ENCODE measurements around the gene PCSK1N.

PCSK1N gene

GRCh38 chrX:48852857-48853256 lies 17.4 kb upstream of the PCSK1N start:
- no peak for TF ChIP-seq CTCF (IDR thresholded peaks at IDR 0.05; ENCODE audit: low read depth, low read length)
- DNase-seq (ENCODE audit: low read depth in 2 of 2): no peak

DNA sequence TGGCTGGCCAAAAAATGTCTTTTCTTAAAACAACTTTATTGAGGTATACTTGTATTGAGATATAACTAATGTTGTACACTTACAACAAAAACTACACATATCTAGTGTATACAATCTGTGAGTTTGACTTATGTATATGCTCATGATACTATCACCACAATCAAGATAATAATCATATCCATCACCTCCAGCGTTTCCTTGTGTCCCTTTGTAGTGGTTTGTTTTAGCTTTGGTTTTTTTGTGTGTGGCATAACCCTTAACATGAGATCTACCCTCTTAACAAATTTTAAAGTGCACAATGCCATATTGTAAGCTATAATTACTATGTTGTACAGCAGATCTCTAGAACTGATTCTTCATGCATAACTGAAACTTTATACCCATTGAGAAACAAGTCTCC lies 13.4 kb upstream of the PCSK1N start:
- H3K4me3 ChIP-seq (replicated peaks in 1 of 2; ENCODE audit: low read depth in 2 of 2, low read length in 2 of 2): no peak overlapping the region
- TF ChIP-seq CTCF (IDR thresholded peaks at IDR 0.05; ENCODE audit: low read depth, low read length): no peak
- DNase-seq (ENCODE audit: low read depth in 2 of 2): no peak

More at GRCh38 chrX:48852857-48853256, 17.4 kb upstream of the PCSK1N start:
- H3K4me3 ChIP-seq (replicated peaks in 1 of 2; ENCODE audit: low read depth in 2 of 2, low read length in 2 of 2): no peak overlapping the region

- DNase-seq (ENCODE audit: low read depth in 2 of 2): no peak
- no peak for TF ChIP-seq CTCF (IDR thresholded peaks at IDR 0.05; ENCODE audit: low read depth, low read length)
- H3K4me3 ChIP-seq (replicated peaks in 1 of 2; ENCODE audit: low read depth in 2 of 2, low read length in 2 of 2): no peak overlapping the region
Measured at GRCh38 chrX:48839686-48840085, 4.3 kb upstream of the PCSK1N start.

- no peak for TF ChIP-seq CTCF (IDR thresholded peaks at IDR 0.05; ENCODE audit: low read depth, low read length)
- no peak for DNase-seq (ENCODE audit: low read depth in 2 of 2)
Measured at GRCh38 chrX:48834383-48834709, 1.1 kb downstream of the PCSK1N start.

DNA sequence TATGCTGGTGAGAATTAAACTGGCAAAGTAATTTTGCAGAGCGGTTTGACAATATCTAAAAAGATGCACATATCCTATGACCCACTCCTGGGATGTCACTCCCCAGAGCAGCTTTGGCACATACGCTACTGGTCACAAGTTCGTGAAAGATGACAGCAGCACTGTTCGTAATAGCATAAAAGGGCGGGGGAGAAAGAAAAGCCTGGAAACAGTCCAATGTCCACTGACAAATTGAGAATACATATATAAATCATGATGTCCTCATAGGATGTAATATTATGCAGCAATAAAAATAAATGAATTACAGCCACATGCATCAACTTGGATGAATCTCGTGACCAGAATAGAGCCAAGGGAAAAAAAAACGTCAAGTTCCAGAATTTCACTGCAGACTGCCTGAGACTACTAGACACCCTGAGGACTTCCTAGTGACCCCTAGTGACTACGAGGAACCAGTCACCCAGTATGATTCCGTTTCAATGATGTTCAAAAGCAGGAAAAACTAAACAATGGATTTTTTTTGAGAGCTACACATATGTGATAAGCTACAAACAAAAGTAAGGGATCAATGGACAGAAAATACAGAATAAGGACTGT lies 1.8 kb downstream of the PCSK1N start:
- H3K4me3 ChIP-seq (replicated peaks in 1 of 2; ENCODE audit: low read depth in 2 of 2, low read length in 2 of 2): no peak overlapping the region
- no peak for TF ChIP-seq CTCF (IDR thresholded peaks at IDR 0.05; ENCODE audit: low read depth, low read length)
- no peak for DNase-seq (ENCODE audit: low read depth in 2 of 2)

More at GRCh38 chrX:48834383-48834709, 1.1 kb downstream of the PCSK1N start:
- H3K4me3 ChIP-seq (replicated peaks in 1 of 2; ENCODE audit: low read depth in 2 of 2, low read length in 2 of 2): no peak overlapping the region

GRCh38 chrX:48831909-48832291 lies 3.5 kb downstream of the PCSK1N start:
- no peak overlapping the region for H3K4me3 ChIP-seq (replicated peaks in 1 of 2; ENCODE audit: low read depth in 2 of 2, low read length in 2 of 2)
- no peak for DNase-seq (ENCODE audit: low read depth in 2 of 2)
- TF ChIP-seq CTCF (IDR thresholded peaks at IDR 0.05; ENCODE audit: low read depth, low read length): no peak

All from cardiac fibroblast (primary cell).